ENCODE results near the gene POLR1B.
"Not testable (repeated sequence)": the region's sequence is repeated elsewhere in the genome, so short reads cannot be mapped to it uniquely, and the experiment has no call there.

DNA sequence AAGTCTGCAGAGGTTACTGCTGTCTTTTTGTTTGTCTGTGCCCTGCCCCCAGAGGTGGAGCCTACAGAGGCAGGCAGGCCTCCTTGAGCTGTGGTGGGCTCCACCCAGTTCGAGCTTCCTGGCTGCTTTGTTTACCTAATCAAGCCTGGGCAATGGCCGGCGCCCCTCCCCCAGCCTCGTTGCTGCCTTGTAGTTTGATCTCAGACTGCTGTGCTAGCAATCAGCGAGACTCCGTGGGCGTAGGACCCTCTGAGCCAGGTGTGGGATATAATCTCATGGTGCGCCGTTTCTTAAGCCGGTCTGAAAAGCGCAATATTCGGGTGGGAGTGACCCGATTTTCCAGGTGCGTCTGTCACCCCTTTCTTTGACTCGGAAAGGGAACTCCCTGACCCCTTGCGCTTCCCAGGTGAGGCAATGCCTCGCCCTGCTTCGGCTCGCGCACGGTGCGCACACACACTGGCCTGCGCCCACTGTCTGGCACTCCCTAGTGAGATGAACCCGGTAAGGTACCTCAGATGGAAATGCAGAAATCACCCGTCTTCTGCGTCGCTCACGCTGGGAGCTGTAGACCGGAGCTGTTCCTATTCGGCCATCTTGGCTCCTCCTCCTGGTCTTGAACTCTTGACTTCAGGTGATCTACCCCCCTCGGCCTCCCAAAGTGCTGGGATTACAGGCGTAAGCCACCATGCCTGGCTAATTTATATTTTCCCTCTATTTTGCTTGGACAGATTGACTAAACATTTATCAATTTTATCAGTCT, 32.8 kb upstream of the POLR1B start:
- TF ChIP-seq POLR2AphosphoS5, POLR2A (IDR thresholded peaks at IDR 0.05; ENCODE audit: low read depth, low read length): not testable (repeated sequence)
